ENCODE measurements around the gene RAB3B.

DNA sequence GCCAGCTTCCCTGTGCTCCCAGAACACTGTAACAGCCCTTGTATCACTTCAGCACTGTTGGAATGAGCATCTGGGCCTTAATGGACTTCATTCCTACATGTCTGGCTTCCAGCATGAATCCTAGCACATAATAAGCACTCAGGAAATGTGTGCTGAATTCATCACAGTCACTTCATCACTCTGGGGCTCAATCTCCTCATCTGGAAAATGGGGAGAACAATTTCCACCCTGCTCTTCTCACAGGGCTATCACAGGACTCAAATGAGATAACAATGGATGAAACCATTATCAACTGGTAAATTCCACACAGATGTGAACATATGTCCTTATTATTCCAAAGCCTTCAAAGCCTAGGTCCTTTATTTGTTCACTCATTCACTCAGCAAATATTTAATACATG lies 12.4 kb downstream of the RAB3B start:
- TF ChIP-seq EZH2 (IDR thresholded peaks at IDR 0.05) (no peak), POLR2AphosphoS5 (IDR thresholded peaks at IDR 0.05; ENCODE audit: borderline replicate concordance, low read depth, low read length) (no peak), FOXP2 (optimal IDR thresholded peaks at IDR 0.05; ENCODE audit: control extremely low read depth, extremely low read length, insufficient read depth) (no peak)

Data from SK-N-MC (cell line).